ENCODE data around the gene MAN2B1. TPM values are rescaled to one million over a fixed set of nuclear protein-coding genes. Genes with fewer than 3 reads are reported as not detected.
"Not testable (repeated sequence)": the region's sequence is repeated elsewhere in the genome, so short reads cannot be mapped to it uniquely, and the experiment has no call there.

The MAN2B1 gene
- total RNA-seq, 1 donor = 143 TPM

GRCh38 chr19:12656899-12657571 lies 9.5 kb downstream of the MAN2B1 start:
- H3K4me1 ChIP-seq (ENCODE audit: insufficient read depth, low read length) = no peaks in the 10 kb centered on the region
- no peaks in the 10 kb centered on the region for H3K9me3 ChIP-seq (ENCODE audit: low read depth, low read length)
- no peaks in the 10 kb centered on the region for H3K27me3 ChIP-seq (ENCODE audit: insufficient read depth, low read length)
- H3K4me3 ChIP-seq (ENCODE audit: low read length) = no peak overlapping the region

DNA sequence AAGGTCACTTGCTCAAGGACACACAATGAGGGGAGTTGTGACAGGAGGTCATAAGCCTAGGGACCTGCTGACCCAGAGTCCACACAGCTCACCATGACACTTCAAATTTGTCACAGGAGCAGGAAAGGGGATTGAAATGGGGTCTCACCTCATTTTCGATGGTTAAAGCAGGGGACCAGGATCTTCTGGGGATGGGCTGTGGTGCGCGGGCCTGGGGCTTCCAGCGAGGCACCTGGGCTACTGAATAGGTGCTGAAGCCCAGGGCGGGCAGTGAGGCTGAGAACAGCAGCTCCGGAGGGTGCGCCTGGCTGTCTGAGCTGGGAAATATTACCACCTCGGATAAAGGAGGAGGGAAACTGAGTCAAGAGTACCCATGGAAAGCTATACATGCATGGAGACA lies 11.0 kb downstream of the MAN2B1 start:
- H3K4me3 ChIP-seq (ENCODE audit: low read length) = no peak overlapping the region
- no peaks in the 10 kb centered on the region for H3K9me3 ChIP-seq (ENCODE audit: low read depth, low read length)
- H3K27me3 ChIP-seq (ENCODE audit: insufficient read depth, low read length) = no peaks in the 10 kb centered on the region
- H3K4me1 ChIP-seq (ENCODE audit: insufficient read depth, low read length) = no peaks in the 10 kb centered on the region

DNA sequence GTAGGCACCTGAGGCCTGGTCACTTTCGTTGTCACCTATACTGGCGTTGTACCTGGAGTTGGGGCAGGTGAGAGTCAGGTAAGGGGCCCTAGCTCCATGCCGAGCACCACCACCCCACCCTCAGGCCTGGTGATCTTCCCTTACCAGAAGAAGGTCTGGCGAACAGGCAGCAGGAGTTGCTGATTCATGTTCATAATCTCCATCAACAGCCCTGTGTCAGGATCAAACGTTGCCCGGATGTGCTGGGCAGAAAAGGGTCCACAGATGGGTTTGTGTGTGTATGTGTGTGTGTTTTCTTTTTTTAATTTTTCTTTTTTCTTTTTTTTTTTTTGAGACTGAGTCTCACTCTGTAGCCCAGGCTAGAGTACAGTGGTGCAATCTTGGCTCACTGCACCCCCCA lies 14.3 kb downstream of the MAN2B1 start:
- Histone ChIP-seq H3K4me1 (ENCODE audit: insufficient read depth, low read length) (peaks cover 5% of the 10 kb centered on the region), H3K9me3 (ENCODE audit: low read depth, low read length) (no peaks in the 10 kb centered on the region), H3K27me3 (ENCODE audit: insufficient read depth, low read length) (no peaks in the 10 kb centered on the region), H3K4me3 (ENCODE audit: low read length) (no peak overlapping the region)

DNA sequence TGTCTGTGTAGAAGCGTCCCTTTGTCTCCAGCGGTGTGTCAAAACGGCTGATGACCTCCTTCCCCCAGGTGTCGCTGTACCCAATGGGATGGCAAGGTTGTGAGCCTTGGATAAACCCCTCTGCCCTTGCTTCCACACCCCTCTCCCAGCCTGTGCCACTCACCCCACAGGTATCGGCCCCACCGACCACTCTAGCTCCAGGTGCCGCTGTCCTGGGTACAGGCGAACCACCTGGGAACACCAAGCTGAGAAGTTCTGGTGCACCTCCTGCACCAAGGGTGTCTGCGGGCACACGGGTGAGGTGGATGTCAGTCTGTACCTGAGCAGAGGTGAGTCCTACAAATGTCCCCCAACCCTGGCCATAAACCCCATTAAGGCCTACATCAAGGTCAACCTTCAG lies 16.6 kb downstream of the MAN2B1 start:
- Histone ChIP-seq H3K9me3 (ENCODE audit: low read depth, low read length) (no peaks in the 10 kb centered on the region), H3K4me3 (ENCODE audit: low read length) (no peak overlapping the region), H3K4me1 (ENCODE audit: insufficient read depth, low read length) (peaks cover 5% of the 10 kb centered on the region), H3K27me3 (ENCODE audit: insufficient read depth, low read length) (no peaks in the 10 kb centered on the region)

DNA sequence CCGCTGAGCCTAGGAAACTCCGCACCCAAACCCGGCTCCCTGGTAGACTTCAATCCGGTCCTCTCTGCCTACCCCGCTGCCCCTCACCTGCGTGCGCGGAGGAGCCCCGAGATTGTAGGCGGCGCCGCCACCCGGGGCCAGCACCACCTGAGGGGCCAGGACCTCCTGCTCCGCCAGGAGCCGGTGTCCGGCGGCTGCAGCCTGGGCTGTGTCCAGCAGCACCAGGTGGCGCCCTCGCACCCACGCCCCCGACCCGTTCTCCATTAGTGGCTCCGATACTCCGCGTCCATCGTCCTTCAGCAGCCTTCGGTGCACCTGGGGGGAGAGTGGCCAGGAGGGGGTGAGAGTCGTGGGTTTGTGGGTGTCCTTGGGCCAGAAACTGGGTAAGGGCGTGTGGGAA lies 18.5 kb downstream of the MAN2B1 start:
- Histone ChIP-seq H3K4me3 (ENCODE audit: low read length) (no peak overlapping the region), H3K9me3 (ENCODE audit: low read depth, low read length) (no peaks in the 10 kb centered on the region), H3K27me3 (ENCODE audit: insufficient read depth, low read length) (no peaks in the 10 kb centered on the region), H3K4me1 (ENCODE audit: insufficient read depth, low read length) (peaks cover 5% of the 10 kb centered on the region)

DNA sequence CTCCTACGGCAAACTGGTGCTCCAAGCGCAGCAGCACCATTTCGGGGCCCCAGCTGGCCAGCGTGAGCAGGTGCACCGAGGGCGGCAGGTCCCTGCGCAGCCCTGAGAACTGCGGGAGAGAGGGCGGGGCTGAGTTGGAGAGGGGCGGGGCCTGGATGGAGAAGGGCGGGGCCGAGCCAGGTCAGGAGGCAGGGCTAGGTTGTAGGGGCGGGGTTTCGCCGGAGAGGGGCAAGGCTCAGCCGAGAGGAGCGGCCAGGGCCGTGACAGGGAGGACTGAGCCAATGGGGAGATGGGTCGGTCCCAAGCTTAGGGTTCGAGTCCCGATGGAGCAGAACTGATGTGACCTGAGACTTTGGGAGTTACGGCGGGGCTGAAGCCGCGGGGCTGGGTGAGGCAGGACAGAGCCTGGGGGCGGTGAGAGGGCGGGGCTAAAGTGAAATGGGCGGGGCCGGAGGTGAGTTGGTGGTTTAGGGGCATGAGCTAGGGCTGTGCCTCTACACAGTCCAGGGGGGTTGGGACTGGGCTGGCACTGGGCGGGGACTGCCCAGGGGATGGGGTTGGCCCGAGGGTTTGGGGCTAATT lies 19.0 kb downstream of the MAN2B1 start:
- Histone ChIP-seq H3K27me3 (ENCODE audit: insufficient read depth, low read length) (no peaks in the 10 kb centered on the region), H3K9me3 (ENCODE audit: low read depth, low read length) (no peaks in the 10 kb centered on the region), H3K4me3 (ENCODE audit: low read length) (no peak overlapping the region)

DNA sequence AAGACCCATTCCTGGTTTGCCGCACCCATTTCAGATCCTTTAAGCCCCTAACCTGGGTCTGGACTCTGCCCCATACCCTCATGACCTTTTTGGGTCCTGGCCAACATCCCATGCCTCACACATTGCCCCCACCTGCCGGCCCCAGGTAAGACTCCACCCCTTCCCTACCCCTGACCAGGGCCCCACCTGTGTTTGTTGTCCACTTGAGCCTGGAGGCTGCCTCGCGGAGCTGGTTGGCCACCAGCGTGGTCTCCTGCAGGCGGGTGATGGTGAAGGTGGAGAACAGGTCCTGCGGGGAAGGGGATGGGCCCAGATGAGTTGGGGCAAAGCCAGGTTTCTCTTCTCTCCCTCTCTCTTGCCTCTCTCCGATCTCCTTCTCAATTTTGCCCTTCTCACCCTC lies 19.5 kb downstream of the MAN2B1 start:
- Histone ChIP-seq H3K9me3 (ENCODE audit: low read depth, low read length) (no peaks in the 10 kb centered on the region), H3K4me1 (ENCODE audit: insufficient read depth, low read length) (peaks cover 5% of the 10 kb centered on the region), H3K4me3 (ENCODE audit: low read length) (no peak overlapping the region), H3K27me3 (ENCODE audit: insufficient read depth, low read length) (no peaks in the 10 kb centered on the region)

More for the DNA sequence above, 19.0 kb downstream of the MAN2B1 start:
- H3K4me1 ChIP-seq (ENCODE audit: insufficient read depth, low read length) = peaks cover 5% of the 10 kb centered on the region

- H3K9me3 ChIP-seq (ENCODE audit: low read depth, low read length) = no peaks in the 10 kb centered on the region
- peaks cover 5% of the 10 kb centered on the region for H3K4me1 ChIP-seq (ENCODE audit: insufficient read depth, low read length)
- no peaks in the 10 kb centered on the region for H3K27me3 ChIP-seq (ENCODE audit: insufficient read depth, low read length)
- H3K4me3 ChIP-seq (ENCODE audit: low read length) = no peak overlapping the region
Observed at GRCh38 chr19:12646551-12646950, 20.0 kb downstream of the MAN2B1 start.

DNA sequence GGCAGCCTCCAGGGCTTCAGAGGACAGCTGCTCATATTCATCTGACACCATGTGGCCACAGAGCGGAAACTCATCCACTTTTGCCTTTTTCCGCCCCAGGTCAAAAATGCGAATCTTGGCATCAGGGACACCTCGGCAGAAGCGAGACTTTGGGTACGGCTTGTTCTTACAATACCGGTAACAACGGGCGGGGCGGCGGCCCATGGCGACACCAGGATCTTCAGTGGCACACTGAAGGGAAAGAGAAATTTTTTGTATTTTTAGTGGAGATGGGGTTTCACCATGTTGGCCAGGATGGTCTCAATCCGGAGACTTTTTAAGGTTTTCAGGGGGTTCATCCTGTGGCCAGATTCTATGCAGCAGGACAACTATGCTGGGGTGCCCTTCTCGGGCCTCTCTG lies 22.8 kb downstream of the MAN2B1 start:
- H3K27me3 ChIP-seq (ENCODE audit: insufficient read depth, low read length); H3K9me3 ChIP-seq (ENCODE audit: low read depth, low read length); H3K4me3 ChIP-seq (ENCODE audit: low read length): not testable (repeated sequence)
- peaks cover 17% of the 10 kb centered on the region for H3K4me1 ChIP-seq (ENCODE audit: insufficient read depth, low read length)

- no peak overlapping the region for H3K4me3 ChIP-seq (ENCODE audit: low read length)
Observed at GRCh38 chr19:12642506-12642905, 24.0 kb downstream of the MAN2B1 start.

DNA sequence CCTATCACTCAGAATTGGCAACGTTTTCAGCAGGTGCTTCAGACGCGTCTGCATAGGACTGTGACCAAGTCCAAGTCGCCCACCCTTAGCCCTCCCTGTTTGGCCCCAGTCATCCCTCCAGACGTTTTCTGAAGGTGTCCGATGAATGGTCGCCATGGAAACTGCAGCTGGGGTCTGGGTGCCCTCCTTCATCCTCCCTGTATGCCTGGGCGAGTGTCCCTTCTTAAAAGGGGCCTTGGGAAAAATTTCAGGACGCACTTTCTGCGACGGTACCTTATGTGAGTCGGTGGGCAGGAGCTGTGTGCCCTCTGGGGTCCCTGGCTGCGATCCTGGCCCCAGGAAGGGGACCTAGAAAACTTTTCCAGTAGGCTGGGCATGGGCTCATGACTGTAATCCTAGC lies 25.1 kb downstream of the MAN2B1 start:
- Histone ChIP-seq H3K9me3 (ENCODE audit: low read depth, low read length) (no peaks in the 10 kb centered on the region), H3K27me3 (ENCODE audit: insufficient read depth, low read length) (no peaks in the 10 kb centered on the region), H3K4me3 (ENCODE audit: low read length) (no peak overlapping the region), H3K4me1 (ENCODE audit: insufficient read depth, low read length) (peaks cover 11% of the 10 kb centered on the region)

More at GRCh38 chr19:12642506-12642905, 24.0 kb downstream of the MAN2B1 start:
- H3K4me1 ChIP-seq (ENCODE audit: insufficient read depth, low read length) = peaks cover 11% of the 10 kb centered on the region
- H3K27me3 ChIP-seq (ENCODE audit: insufficient read depth, low read length) = no peaks in the 10 kb centered on the region
- no peaks in the 10 kb centered on the region for H3K9me3 ChIP-seq (ENCODE audit: low read depth, low read length)

- H3K27me3 ChIP-seq (ENCODE audit: insufficient read depth, low read length) = no peaks in the 10 kb centered on the region
- no peaks in the 10 kb centered on the region for H3K9me3 ChIP-seq (ENCODE audit: low read depth, low read length)
- peaks cover 11% of the 10 kb centered on the region for H3K4me1 ChIP-seq (ENCODE audit: insufficient read depth, low read length)
- no peak overlapping the region for H3K4me3 ChIP-seq (ENCODE audit: low read length)
Observed at GRCh38 chr19:12639901-12640613, 26.5 kb downstream of the MAN2B1 start.

DNA sequence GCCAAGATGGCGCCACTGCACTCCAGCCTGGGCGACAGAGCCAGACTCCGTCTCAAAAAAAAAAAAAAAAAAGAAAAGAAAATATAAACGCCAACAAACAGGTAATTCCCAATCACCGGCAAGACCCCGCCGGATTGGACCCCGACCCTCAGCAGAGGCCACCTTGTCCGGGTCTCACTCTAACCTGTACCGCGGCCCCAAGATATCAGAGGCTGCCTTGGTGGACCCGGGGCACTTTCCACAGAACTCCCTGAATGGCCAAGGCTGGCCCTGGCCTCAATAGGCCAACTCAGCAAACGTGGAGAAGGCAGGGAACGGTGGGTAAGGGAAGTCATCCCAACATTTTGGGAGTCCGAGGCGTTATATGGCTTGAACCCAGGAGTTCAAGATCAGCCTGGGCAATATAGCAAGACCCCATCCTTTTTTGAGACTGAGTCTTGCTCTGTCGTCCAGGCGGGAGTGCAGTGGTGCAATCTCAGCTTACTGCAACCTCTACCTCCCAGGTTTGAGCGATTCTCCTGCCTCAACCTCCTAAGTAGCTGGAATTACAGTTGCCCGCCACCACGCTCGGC lies 27.8 kb downstream of the MAN2B1 start:
- H3K4me1 ChIP-seq (ENCODE audit: insufficient read depth, low read length) = peaks cover 11% of the 10 kb centered on the region
- no peaks in the 10 kb centered on the region for H3K27me3 ChIP-seq (ENCODE audit: insufficient read depth, low read length)
- no peak overlapping the region for H3K4me3 ChIP-seq (ENCODE audit: low read length)
- H3K9me3 ChIP-seq (ENCODE audit: low read depth, low read length) = no peaks in the 10 kb centered on the region

- no peaks in the 10 kb centered on the region for H3K9me3 ChIP-seq (ENCODE audit: low read depth, low read length)
- H3K27me3 ChIP-seq (ENCODE audit: insufficient read depth, low read length) = no peaks in the 10 kb centered on the region
- H3K4me3 ChIP-seq (ENCODE audit: low read length) = no peak overlapping the region
- peaks cover 11% of the 10 kb centered on the region for H3K4me1 ChIP-seq (ENCODE audit: insufficient read depth, low read length)
Observed at GRCh38 chr19:12636631-12637030, 29.9 kb downstream of the MAN2B1 start.

DNA sequence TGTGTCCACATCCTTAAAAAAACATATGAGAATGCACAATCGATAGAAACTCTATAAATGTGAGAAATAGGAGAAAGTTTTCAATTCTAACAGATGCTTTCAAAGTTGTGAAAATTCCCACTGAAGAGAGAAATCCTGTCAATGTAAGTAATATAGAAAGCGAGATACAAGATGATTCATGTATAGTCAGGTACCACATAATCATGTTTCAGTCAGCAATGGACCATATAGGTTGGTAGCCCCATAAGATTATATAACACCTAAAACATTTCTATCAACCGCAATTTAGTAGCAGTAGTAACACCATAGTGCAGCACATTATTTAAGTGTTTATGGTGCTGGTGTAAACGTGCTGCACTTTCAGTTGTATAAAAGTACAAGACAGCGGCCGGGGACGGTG lies 37.3 kb downstream of the MAN2B1 start:
- Histone ChIP-seq H3K27me3 (ENCODE audit: insufficient read depth, low read length) (no peaks in the 10 kb centered on the region), H3K4me3 (ENCODE audit: low read length) (no peak overlapping the region), H3K4me1 (ENCODE audit: insufficient read depth, low read length) (no peaks in the 10 kb centered on the region), H3K9me3 (ENCODE audit: low read depth, low read length) (peaks cover 19% of the 10 kb centered on the region)
